H9 (cell line): ENCODE measurements around the gene PTCD2. TPM values are rescaled to one million over a fixed set of nuclear protein-coding genes. Genes with fewer than 3 reads are reported as not detected.

Source experiments
- DNase-seq: peaks from one replicate; pipeline ENCODE4 v3.0.0-alpha.2; 2017
- H2AFZ ChIP-seq: one replicate; pipeline ENCODE4 v1.6.1; 2013; ENCODE audit warnings: mild to moderate bottlenecking, low read length, control low read depth, moderate library complexity
- H2AK5ac ChIP-seq: 2 replicates; pipeline ENCODE4 v1.6.1; 2013; ENCODE audit warnings: low read length, control low read depth, mixed read lengths; ENCODE audit not compliant: insufficient read length
- H2BK120ac ChIP-seq: one replicate; pipeline ENCODE4 v1.6.1; 2013; ENCODE audit warnings: low read depth, mild to moderate bottlenecking, low read length, control low read depth, inconsistent platforms; ENCODE audit not compliant: poor library complexity, severe bottlenecking
- H2BK12ac ChIP-seq: 2 replicates; pipeline ENCODE4 v1.6.1; 2013; ENCODE audit warnings: low read length, control low read depth, mixed read lengths, low read depth; ENCODE audit not compliant: insufficient read length
- H2BK15ac ChIP-seq: 2 replicates; pipeline ENCODE4 v1.6.1; 2013; ENCODE audit warnings: low read depth, low read length, control low read depth
- H2BK20ac ChIP-seq: one replicate; pipeline ENCODE4 v1.6.1; 2013; ENCODE audit warnings: low read depth, mild to moderate bottlenecking, low read length, control low read depth, inconsistent platforms; ENCODE audit not compliant: poor library complexity, severe bottlenecking
- H2BK5ac ChIP-seq: 2 replicates; pipeline ENCODE4 v1.6.1; 2013; ENCODE audit warnings: low read length, control low read depth, mixed read lengths; ENCODE audit not compliant: insufficient read length
- H3K14ac ChIP-seq: 2 replicates; pipeline ENCODE4 v1.6.1; 2013; ENCODE audit warnings: low read length, control low read depth; ENCODE audit not compliant: insufficient read depth
- H3K18ac ChIP-seq: 2 replicates; pipeline ENCODE4 v1.6.1; 2013; ENCODE audit warnings: low read depth, mild to moderate bottlenecking, mixed read lengths, low read length, control low read depth; ENCODE audit not compliant: insufficient read length
- H3K23ac ChIP-seq: 2 replicates; pipeline ENCODE4 v1.6.1; 2013; ENCODE audit warnings: low read length, control low read depth, mixed read lengths, low read depth; ENCODE audit not compliant: insufficient read length
- H3K23me2 ChIP-seq: 2 replicates; pipeline ENCODE4 v1.6.1; 2013; ENCODE audit warnings: low read depth, mild to moderate bottlenecking, mixed read lengths, low read length, control low read depth; ENCODE audit not compliant: insufficient read length, poor library complexity, severe bottlenecking
- H3K27ac ChIP-seq: 2 replicates; pipeline ENCODE4 v1.5.1; 2013; ENCODE audit warnings: low read length, control low read depth, mixed read lengths, low read depth; ENCODE audit not compliant: insufficient read length
- H3K27me3 ChIP-seq: 2 replicates; pipeline ENCODE4 v1.6.1; 2013; ENCODE audit warnings: low read length, control low read depth, inconsistent platforms; ENCODE audit not compliant: insufficient read depth
- H3K4ac ChIP-seq: 2 replicates; pipeline ENCODE4 v1.6.1; 2013; ENCODE audit warnings: low read depth, mild to moderate bottlenecking, control low read depth, inconsistent platforms, low read length, moderate library complexity
- H3K4me1 ChIP-seq: 2 replicates; pipeline ENCODE4 v1.6.1; 2013; ENCODE audit warnings: low read length, control low read depth, inconsistent platforms; ENCODE audit not compliant: insufficient read depth
- H3K4me2 ChIP-seq: 2 replicates; pipeline ENCODE4 v1.6.1; 2013; ENCODE audit warnings: low read length, control low read depth, mixed read lengths; ENCODE audit not compliant: insufficient read length, insufficient read depth
- H3K56ac ChIP-seq: 2 replicates; pipeline ENCODE4 v1.6.1; 2013; ENCODE audit warnings: low read depth, mild to moderate bottlenecking, mixed read lengths, low read length, control low read depth; ENCODE audit not compliant: insufficient read length
- H3K79me1 ChIP-seq: 2 replicates; pipeline ENCODE4 v1.6.1; 2013; ENCODE audit warnings: low read depth, mild to moderate bottlenecking, moderate library complexity, low read length, control low read depth, inconsistent platforms; ENCODE audit not compliant: insufficient read depth, poor library complexity, severe bottlenecking
- H3K79me2 ChIP-seq: 2 replicates; pipeline ENCODE4 v1.6.1; 2013; ENCODE audit warnings: low read length, control low read depth, inconsistent platforms; ENCODE audit not compliant: insufficient read depth
- H3K9ac ChIP-seq: 2 replicates; pipeline ENCODE4 v1.6.1; 2013; ENCODE audit warnings: low read length, control low read depth, mixed read lengths; ENCODE audit not compliant: insufficient read length; ENCODE audit errors: extremely low read depth
- H3K9me3 ChIP-seq: one replicate; pipeline ENCODE4 v1.6.1; 2013; ENCODE audit warnings: low read depth, low read length, inconsistent platforms; ENCODE audit not compliant: control insufficient read depth
- H3T11ph ChIP-seq: one replicate; pipeline ENCODE4 v1.6.1; 2013; ENCODE audit warnings: mild to moderate bottlenecking, low read length, control low read depth, inconsistent platforms
- H4K20me1 ChIP-seq: one replicate; pipeline ENCODE4 v1.6.1; 2013; ENCODE audit not compliant: control insufficient read depth, insufficient read length, insufficient read depth
- H4K5ac ChIP-seq: 2 replicates; pipeline ENCODE4 v1.6.1; 2013; ENCODE audit warnings: low read depth, mild to moderate bottlenecking, mixed read lengths, low read length, control low read depth; ENCODE audit not compliant: insufficient read length
- H4K8ac ChIP-seq: replicated peaks from 2 replicates; pipeline ENCODE4 v1.6.1; 2013; ENCODE audit warnings: low read length, control low read depth, mixed read lengths, low read depth; ENCODE audit not compliant: insufficient read length
- H4K91ac ChIP-seq: 2 replicates; pipeline ENCODE4 v1.6.1; 2013; ENCODE audit warnings: low read depth, mild to moderate bottlenecking, moderate library complexity, mixed read lengths, low read length, control low read depth; ENCODE audit not compliant: insufficient read length
- H3K27ac Mint-ChIP-seq, 3 experiments: 2 replicates in 2 of 3; 3 replicates in 1 of 3; pipeline ENCODE4 v1.8.0; 2020 to 2021; ENCODE audit warnings: mixed read lengths in 3 of 3, mild to moderate bottlenecking in 1 of 3, moderate library complexity in 1 of 3
- H3K27me3 Mint-ChIP-seq: 2 replicates; pipeline ENCODE4 v1.8.0; 2021; ENCODE audit warnings: low read depth, mild to moderate bottlenecking, moderate library complexity, mixed read lengths
- H3K36me3 Mint-ChIP-seq, 3 experiments: 2 replicates in 2 of 3; 3 replicates in 1 of 3; pipeline ENCODE4 v1.8.0; 2020 to 2021; ENCODE audit warnings: low read depth in 3 of 3, mixed read lengths in 3 of 3; ENCODE audit not compliant: insufficient read depth in 1 of 3
- H3K4me1 Mint-ChIP-seq, 2 experiments: 2 replicates each; pipeline ENCODE4 v1.8.0; 2020; ENCODE audit warnings: mixed read lengths in 2 of 2
- H3K4me3 Mint-ChIP-seq, 2 experiments: 2 replicates in 1 of 2; 3 replicates in 1 of 2; pipeline ENCODE4 v1.8.0; 2020 to 2021; ENCODE audit warnings: mild to moderate bottlenecking in 2 of 2, mixed read lengths in 2 of 2, moderate library complexity in 1 of 2
- H3K9me3 Mint-ChIP-seq, 2 experiments: 2 replicates in 1 of 2; 3 replicates in 1 of 2; pipeline ENCODE4 v1.8.0; 2020; ENCODE audit warnings: mild to moderate bottlenecking in 2 of 2, mixed read lengths in 2 of 2, moderate library complexity in 1 of 2
- CTCF ChIP-seq: fragments of 200-600 bp; sonication (generic); conservative IDR thresholded peaks from 3 replicates; pipeline ENCODE4 v1.8.0; 2021; ENCODE audit warnings: antibody characterized with exemption, mild to moderate bottlenecking
- WGBS: extraction: QIAGEN DNeasy Blood & Tissue Kit; methylation state at CpG from one replicate; pipeline ENCODE4 v1.1.7; 2013; ENCODE audit warnings: missing lambda C conversion rate, low lambda C conversion rate, mixed read lengths; ENCODE audit not compliant: insufficient read length; ENCODE audit errors: extremely low coverage; 5-methylcytosine and 5-hydroxymethylcytosine counted together
- total RNA-seq: library from RNA; stranded (reverse); gene quantifications from 2 replicates; pipeline ENCODE4 v1.2.1, GENCODE V29; 2021

PTCD2 gene
- total RNA-seq, 1 experiment from 2014 or later, result 12.7 TPM

DNA sequence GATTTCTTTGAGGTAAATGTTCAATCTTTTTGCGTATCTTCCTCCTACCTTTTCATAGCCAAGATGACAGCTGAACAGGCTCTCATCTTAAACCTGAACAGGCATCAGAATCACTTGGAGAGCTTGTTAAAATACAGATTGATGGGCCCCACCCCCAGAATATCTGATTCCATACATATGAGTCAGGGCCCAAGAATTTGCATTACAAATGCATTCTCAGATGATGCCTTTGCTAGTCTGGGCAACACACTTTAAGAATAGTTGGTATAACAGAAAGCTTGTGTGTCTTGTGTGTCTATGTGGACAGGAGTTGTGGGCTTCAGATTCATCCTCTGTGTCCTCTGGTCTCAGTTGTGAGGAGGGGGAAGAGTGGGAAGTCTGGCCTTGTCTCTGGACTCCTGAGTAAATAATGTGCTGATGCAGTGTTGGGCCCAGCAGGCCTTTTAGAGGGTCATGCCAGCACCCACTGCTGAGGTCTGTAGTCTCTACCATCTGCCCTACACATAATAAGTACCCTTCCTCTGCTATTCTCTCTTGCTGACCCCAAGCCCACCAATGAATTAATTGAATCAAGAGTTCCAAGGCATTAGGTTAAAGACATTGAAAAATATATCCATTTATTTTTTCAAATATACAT lies 43.1 kb downstream of the PTCD2 start:
- Histone ChIP-seq H4K5ac (no peak overlapping the region), H3K23me2 (no peaks in the 10 kb centered on the region), H3K18ac (no peak overlapping the region), H3K27ac (no peak overlapping the region), H3K79me1 (no peaks in the 10 kb centered on the region), H2BK15ac (no peak overlapping the region), H3K4ac (no peak overlapping the region), H2BK12ac (no peak overlapping the region), H2BK20ac (no peak overlapping the region), H3T11ph (no peak overlapping the region), H2BK5ac (no peak overlapping the region), H2AFZ (no peak overlapping the region), H3K9ac (no peak overlapping the region), H3K23ac (no peak overlapping the region), H4K8ac (no peak overlapping the region), H3K56ac (no peak overlapping the region), H3K79me2 (no peaks in the 10 kb centered on the region), H2BK120ac (no peak overlapping the region), H4K20me1 (no peaks in the 10 kb centered on the region), H3K9me3 (no peaks in the 10 kb centered on the region), H3K4me1 (peaks cover 4% of the 10 kb centered on the region; the same call in 1 of the 2 replicates), H2AK5ac (no peak overlapping the region), H4K91ac (no peak overlapping the region), H3K4me2 (peak overlapping the region; percentile 21), H3K14ac (0 out of 2 replicates have a peak overlapping the region, but pooled peaks have one; percentile 47), H3K27me3 (no peaks in the 10 kb centered on the region)
- H3K9me3 Mint-ChIP-seq, result peaks cover 0 to 2% of the 10 kb centered on the region in 2 experiments; a peak in 1 of 5 replicates
- no peaks in the 10 kb centered on the region for H3K27me3 Mint-ChIP-seq
- no peak overlapping the region for H3K4me3 Mint-ChIP-seq
- H3K27ac Mint-ChIP-seq, result peak overlapping the region in 2 of 3 experiments; percentile 64 to 93; a peak in 6 of 7 replicates
- no peak for TF ChIP-seq CTCF
- peaks cover 15 to 33% (median 31%) of the 10 kb centered on the region in 3 experiments for H3K36me3 Mint-ChIP-seq
- WGBS, result no CpG with 5 or more reads among the region's 1 CpG
- peak; percentile 47 for DNase-seq
- peaks cover 18 to 34% of the 10 kb centered on the region in 2 experiments for H3K4me1 Mint-ChIP-seq
